K562 (cell line): ENCODE data around the gene DLG4. TPM values are rescaled to one million over a fixed set of nuclear protein-coding genes. Genes with fewer than 3 reads are reported as not detected.

ENCODE experiments used
- ADNP ChIP-seq: fragments of 200-800 bp; sonication (Bioruptor generic); IDR thresholded peaks from 2 replicates; pipeline ENCODE4 v1.6.1; 2016; ENCODE audit warnings: missing genetic modification characterization, missing compliant biosample characterization
- BCOR ChIP-seq: fragments of 450-650 bp; IDR thresholded peaks from 2 replicates; pipeline ENCODE4 v1.6.1; 2016
- DIDO1 ChIP-seq: fragments of 450-650 bp; IDR thresholded peaks from 2 replicates; pipeline ENCODE4 v1.6.1; 2016; ENCODE audit warnings: low read depth, missing biosample characterization, missing genetic modification characterization
- DMBX1 ChIP-seq: fragments of 250-450 bp; sonication (Bioruptor Pico); IDR thresholded peaks from 2 replicates; pipeline ENCODE4 v1.8.0; 2022; ENCODE audit warnings: inconsistent platforms, mild to moderate bottlenecking, moderate library complexity, borderline replicate concordance
- E2F1 ChIP-seq: sonication (generic); formaldehyde crosslinking; IDR thresholded peaks from 2 replicates; pipeline ENCODE4 v1.8.1; 2023; ENCODE audit warnings: mild to moderate bottlenecking, missing genetic modification reagents, moderate library complexity
- FUS ChIP-seq: fragments of 200-400 bp; formaldehyde crosslinking; optimal IDR thresholded peaks from 2 replicates; pipeline ENCODE3; 2017; ENCODE audit warnings: low read depth, low read length
- HNRNPH1 ChIP-seq: fragments of 200-400 bp; formaldehyde crosslinking; optimal IDR thresholded peaks from 2 replicates; pipeline ENCODE3; 2017; ENCODE audit warnings: low read depth, mild to moderate bottlenecking, low read length, moderate library complexity
- MAZ ChIP-seq, 2 experiments: fragments of 450-650 bp in 1 of 2; sonication (generic) in 1 of 2; formaldehyde crosslinking; IDR thresholded peaks in 1 of 2; conservative IDR thresholded peaks in 1 of 2; 2 replicates each; pipeline versions ENCODE4 v1.4.0 to v1.5.0; 2020; ENCODE audit warnings: mild to moderate bottlenecking in 1 of 2, missing genetic modification reagents in 1 of 2
- SAP30 ChIP-seq: fragments of 200-600 bp; sonication (generic); IDR thresholded peaks from 2 replicates; pipeline ENCODE4 v1.6.1; 2012; ENCODE audit warnings: borderline replicate concordance, low read depth, mild to moderate bottlenecking, moderate library complexity, low read length, control low read depth, inconsistent platforms; ENCODE audit not compliant: insufficient read depth, poor library complexity, severe bottlenecking
- SMAD2 ChIP-seq: fragments of 150-350 bp; IDR thresholded peaks from 2 replicates; pipeline ENCODE4 v1.6.1; 2014; ENCODE audit warnings: low read depth, mild to moderate bottlenecking, low read length
- STAG1 ChIP-seq: sonication (generic); formaldehyde crosslinking; IDR thresholded peaks from 2 replicates; pipeline ENCODE4 v1.5.0; 2020; ENCODE audit warnings: missing genetic modification reagents, borderline replicate concordance
- THRAP3 ChIP-seq: fragments of 450-650 bp; IDR thresholded peaks from 2 replicates; pipeline ENCODE4 v1.6.1; 2016; ENCODE audit warnings: mild to moderate bottlenecking, inconsistent platforms, borderline replicate concordance
- TSHZ1 ChIP-seq: fragments of 250-450 bp; sonication (Bioruptor Pico); IDR thresholded peaks from 2 replicates; pipeline ENCODE4 v1.4.0; 2020; ENCODE audit warnings: mild to moderate bottlenecking, moderate library complexity
- ZC3H4 ChIP-seq: sonication (generic); formaldehyde crosslinking; IDR thresholded peaks from 2 replicates; pipeline ENCODE4 v1.9.0; 2021; ENCODE audit warnings: missing genetic modification reagents, borderline replicate concordance
- ZEB2 ChIP-seq: fragments of 450-650 bp; IDR thresholded peaks from 2 replicates; pipeline ENCODE4 v1.6.1; 2016
- ZKSCAN8 ChIP-seq: fragments of 200-800 bp; sonication (Bioruptor generic); IDR thresholded peaks from 2 replicates; pipeline ENCODE4 v1.6.1; 2016; ENCODE audit warnings: missing genetic modification characterization, missing compliant biosample characterization
- ZNF174 ChIP-seq: fragments of 250-450 bp; sonication (Bioruptor Pico); IDR thresholded peaks from 2 replicates; pipeline ENCODE4 v1.4.0; 2020; ENCODE audit warnings: mild to moderate bottlenecking
- ZNF217 ChIP-seq: sonication (generic); formaldehyde crosslinking; IDR thresholded peaks from 2 replicates; pipeline ENCODE4 v1.8.0; 2022; ENCODE audit warnings: mild to moderate bottlenecking, missing genetic modification reagents
- ZNF263 ChIP-seq: sonication (generic); formaldehyde crosslinking; IDR thresholded peaks from 2 replicates; pipeline ENCODE4 v1.8.0; 2022; ENCODE audit warnings: mild to moderate bottlenecking, missing genetic modification reagents, borderline replicate concordance
- ZNF431 ChIP-seq: sonication (generic); formaldehyde crosslinking; IDR thresholded peaks from 2 replicates; pipeline ENCODE4 v1.8.0; 2022; ENCODE audit warnings: mild to moderate bottlenecking, missing genetic modification reagents
- polyA plus RNA-seq, 8 experiments: library from polyadenylated mRNA; depleted of rRNA in 4 of 8; stranded (reverse) in 5 of 8; unstranded in 3 of 8; fragments of >200 nt; fragmentation: Nextera tagmentation in 2 of 8; fragmentation: Illumina TruSeq in 1 of 8; extraction: Ambion mirVana in 2 of 8; extraction: Trizol in 1 of 8; gene quantifications; 2 replicates each; pipeline versions ENCODE4 v1.2.1 to v1.2.3, GENCODE V29; 2011 to 2014; ENCODE audit warnings: inconsistent platforms in 1 of 8, missing spikeins in 1 of 8
- total RNA-seq, 7 experiments: library from RNA; depleted of rRNA in 6 of 7; stranded (reverse); fragments of >200 nt in 6 of 7; fragmentation: Illumina TruSeq in 2 of 7; extraction: Trizol in 2 of 7; gene quantifications; 2 replicates each; pipeline versions ENCODE4 v1.2.1 to v1.2.3, GENCODE V29; 2011 to 2021; ENCODE audit warnings: low replicate concordance in 1 of 7

The DLG4 gene
- total and polyA plus RNA-seq, 9 of the 15 experiments (the other 6 are each of a cell fraction or from before 2014, with no cell fraction given) = 0.03 to 12.0 (median 4.1) TPM

- TF ChIP-seq ZKSCAN8 (CRISPR knock-in tag) = no peak
- TF ChIP-seq FUS = no peak
- 0 out of 2 replicates have a peak, but pooled peaks have one; percentile 35 for TF ChIP-seq ZNF263
- no peak for TF ChIP-seq ZNF217 (CRISPR knock-in tag)
- TF ChIP-seq SMAD2 = no peak
- no peak for TF ChIP-seq ADNP (tag)
- no peak for TF ChIP-seq ZNF174
- TF ChIP-seq ZNF431 (CRISPR knock-in tag) = 0 out of 2 replicates have a peak, but pooled peaks have one; percentile 11
- TF ChIP-seq HNRNPH1 = peak; percentile 64
- no peak for TF ChIP-seq ZEB2
- no peak for TF ChIP-seq TSHZ1 (CRISPR knock-in tag)
- TF ChIP-seq THRAP3 = no peak
- TF ChIP-seq DMBX1 (CRISPR knock-in tag) = no peak
- TF ChIP-seq STAG1 (CRISPR knock-in tag) = no peak
- peak; percentile 25; the same call in 1 of the 2 replicates for TF ChIP-seq ZC3H4 (CRISPR knock-in tag)
- no peak for TF ChIP-seq DIDO1 (tag)
- no peak for TF ChIP-seq BCOR
- no peak for TF ChIP-seq E2F1 (CRISPR knock-in tag)
- TF ChIP-seq MAZ (CRISPR knock-in tag; conservative IDR thresholded peaks at IDR 0.05 in 1 of 2, IDR thresholded peaks at IDR 0.05 in 1 of 2) = peak; percentile 35 to 59; a peak in 3 of 4 replicates
- TF ChIP-seq SAP30 = peak; percentile 83
These were observed 22.4 kb upstream of the DLG4 start, which contains the start of gene GABARAP (continued) for GRCh38 chr17:7241783-7242716.
